Measurements from ENCODE around the gene GPRC5B. TPM values are rescaled to one million over a fixed set of nuclear protein-coding genes. Genes with fewer than 3 reads are reported as not detected.

Gene GPRC5B
- polyA plus RNA-seq, 1 donor: 46.8 TPM

- Histone ChIP-seq H3K27me3 (ENCODE audit: control insufficient read depth, insufficient read depth, low read length) (peaks cover 6% of the 10 kb centered on the region), H3K27ac (ENCODE audit: low read length) (no peak overlapping the region), H3K9me3 (ENCODE audit: control insufficient read depth, low read depth, low read length) (no peaks in the 10 kb centered on the region), H3K4me1 (ENCODE audit: control insufficient read depth, insufficient read depth, low read length) (no peaks in the 10 kb centered on the region), H3K4me3 (ENCODE audit: low read length) (no peak overlapping the region), H3K36me3 (ENCODE audit: control insufficient read depth, insufficient read depth, low read length) (no peaks in the 10 kb centered on the region)
- WGBS (ENCODE audit: insufficient coverage, low lambda C conversion rate): no CpG with 5 or more reads among the region's 13 CpGs
- DNase-seq: peak in 1 of 2 donors; percentile 31
These were observed 14.4 kb upstream of the GPRC5B start for GRCh38 chr16:19898924-19899604.

DNA sequence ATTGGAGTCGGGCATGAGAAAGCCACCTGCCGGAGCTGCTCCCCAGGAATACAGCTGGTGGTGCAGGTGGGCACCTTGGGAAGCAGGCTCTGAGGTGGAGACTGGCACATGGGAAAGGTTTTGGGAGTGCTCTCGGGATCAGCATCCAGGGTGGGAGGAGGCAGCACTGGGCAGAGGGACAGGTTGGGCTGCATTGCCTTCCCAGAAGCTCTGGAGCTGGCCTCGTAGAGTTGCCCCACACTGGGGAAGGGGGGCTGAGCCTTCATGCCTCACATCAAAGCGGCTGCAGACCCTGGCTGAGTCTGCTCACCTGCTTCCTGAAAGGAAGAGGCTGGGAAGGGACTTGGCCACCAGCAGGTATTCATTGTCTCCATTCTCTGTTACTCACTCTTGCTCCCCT lies 13.5 kb upstream of the GPRC5B start:
- H3K27me3 ChIP-seq (ENCODE audit: control insufficient read depth, insufficient read depth, low read length): peaks cover 6% of the 10 kb centered on the region
- H3K4me1 ChIP-seq (ENCODE audit: control insufficient read depth, insufficient read depth, low read length): no peaks in the 10 kb centered on the region
- no peak overlapping the region for H3K27ac ChIP-seq (ENCODE audit: low read length)
- H3K4me3 ChIP-seq (ENCODE audit: low read length): no peak overlapping the region
- H3K36me3 ChIP-seq (ENCODE audit: control insufficient read depth, insufficient read depth, low read length): no peaks in the 10 kb centered on the region
- no CpG with 5 or more reads among the region's 5 CpGs for WGBS (ENCODE audit: insufficient coverage, low lambda C conversion rate)
- no peak for DNase-seq
- no peaks in the 10 kb centered on the region for H3K9me3 ChIP-seq (ENCODE audit: control insufficient read depth, low read depth, low read length)

DNA sequence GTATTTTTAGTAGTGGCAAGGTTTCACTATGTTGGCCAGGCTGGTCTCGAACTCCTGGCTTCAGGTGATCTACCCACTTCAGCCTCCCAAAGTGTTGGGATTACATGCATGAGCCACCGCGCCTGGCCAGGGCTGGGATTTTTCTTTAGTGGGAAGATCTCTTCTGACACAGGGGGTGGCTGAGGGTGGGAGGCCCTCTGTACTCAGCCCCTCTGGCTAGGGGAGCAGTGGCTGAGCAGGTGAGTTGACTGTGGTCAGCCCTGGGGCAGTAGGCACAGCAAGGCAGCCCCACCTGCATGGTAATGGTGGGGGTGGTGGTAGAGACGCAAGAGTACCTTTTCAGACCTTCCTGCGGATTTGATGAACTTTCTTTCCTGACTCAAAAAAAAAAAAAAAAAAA lies 12.3 kb upstream of the GPRC5B start:
- Histone ChIP-seq H3K36me3 (ENCODE audit: control insufficient read depth, insufficient read depth, low read length) (no peaks in the 10 kb centered on the region), H3K4me3 (ENCODE audit: low read length) (no peak overlapping the region), H3K4me1 (ENCODE audit: control insufficient read depth, insufficient read depth, low read length) (no peaks in the 10 kb centered on the region), H3K9me3 (ENCODE audit: control insufficient read depth, low read depth, low read length) (no peaks in the 10 kb centered on the region), H3K27ac (ENCODE audit: low read length) (no peak overlapping the region), H3K27me3 (ENCODE audit: control insufficient read depth, insufficient read depth, low read length) (peaks cover 6% of the 10 kb centered on the region)
- no CpG with 5 or more reads among the region's 5 CpGs for WGBS (ENCODE audit: insufficient coverage, low lambda C conversion rate)
- DNase-seq: no peak

DNA sequence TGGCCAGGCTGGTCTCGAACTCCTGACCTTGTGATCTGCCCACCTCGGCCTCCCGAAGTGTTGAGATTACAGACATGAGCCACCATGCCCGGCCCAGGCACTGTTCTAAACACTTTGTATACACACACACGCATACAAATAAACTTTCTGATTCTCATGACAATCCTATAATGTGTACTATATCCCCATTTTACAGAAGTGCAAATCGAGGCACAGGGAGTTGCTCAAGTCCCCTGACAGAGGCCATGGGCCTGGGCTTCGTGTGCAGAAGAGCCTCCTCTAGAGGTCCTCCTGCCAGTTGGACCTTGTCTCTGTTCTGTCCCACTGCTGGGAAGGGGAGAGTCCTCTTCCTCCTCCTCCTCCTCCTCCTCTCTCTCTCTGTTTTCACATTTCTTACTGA lies 9.9 kb upstream of the GPRC5B start:
- DNase-seq: no peak
- no peaks in the 10 kb centered on the region for H3K4me1 ChIP-seq (ENCODE audit: control insufficient read depth, insufficient read depth, low read length)
- no CpG with 5 or more reads among the region's 7 CpGs for WGBS (ENCODE audit: insufficient coverage, low lambda C conversion rate)

GRCh38 chr16:19892902-19893301 lies 8.3 kb upstream of the GPRC5B start:
- DNase-seq: no peak
- Histone ChIP-seq H3K9me3 (ENCODE audit: control insufficient read depth, low read depth, low read length) (no peaks in the 10 kb centered on the region), H3K4me1 (ENCODE audit: control insufficient read depth, insufficient read depth, low read length) (no peaks in the 10 kb centered on the region), H3K27me3 (ENCODE audit: control insufficient read depth, insufficient read depth, low read length) (peaks cover under 1% of the 10 kb centered on the region), H3K36me3 (ENCODE audit: control insufficient read depth, insufficient read depth, low read length) (no peaks in the 10 kb centered on the region), H3K27ac (ENCODE audit: low read length) (no peak overlapping the region), H3K4me3 (ENCODE audit: low read length) (no peak overlapping the region)
- no CpG with 5 or more reads among the region's 12 CpGs for WGBS (ENCODE audit: insufficient coverage, low lambda C conversion rate)

More for the DNA sequence above, 9.9 kb upstream of the GPRC5B start:
- Histone ChIP-seq H3K4me3 (ENCODE audit: low read length) (no peak overlapping the region), H3K27me3 (ENCODE audit: control insufficient read depth, insufficient read depth, low read length) (peaks cover 6% of the 10 kb centered on the region), H3K27ac (ENCODE audit: low read length) (no peak overlapping the region), H3K36me3 (ENCODE audit: control insufficient read depth, insufficient read depth, low read length) (no peaks in the 10 kb centered on the region), H3K9me3 (ENCODE audit: control insufficient read depth, low read depth, low read length) (no peaks in the 10 kb centered on the region)

DNA sequence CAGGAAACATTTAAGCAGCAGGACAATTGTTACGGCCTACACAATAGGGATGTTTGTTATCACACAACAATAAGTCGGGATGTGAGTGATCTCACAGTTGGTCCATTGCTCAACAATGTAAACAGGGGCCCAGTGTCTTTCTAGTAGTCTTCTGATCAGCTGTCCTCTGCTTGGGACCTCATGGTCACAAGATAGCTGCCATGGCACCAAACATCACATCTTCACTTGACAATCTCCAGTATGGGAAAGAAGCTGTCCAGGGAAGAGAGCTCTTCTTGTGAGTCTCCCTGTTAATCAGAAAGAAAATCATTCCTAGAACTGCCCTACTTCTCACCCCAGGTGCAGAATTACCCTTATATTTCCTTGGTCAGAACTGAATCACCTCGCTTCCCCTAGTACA lies 6.3 kb upstream of the GPRC5B start:
- Histone ChIP-seq H3K27ac (ENCODE audit: low read length) (no peak overlapping the region), H3K4me1 (ENCODE audit: control insufficient read depth, insufficient read depth, low read length) (peaks cover 2% of the 10 kb centered on the region), H3K9me3 (ENCODE audit: control insufficient read depth, low read depth, low read length) (no peaks in the 10 kb centered on the region), H3K27me3 (ENCODE audit: control insufficient read depth, insufficient read depth, low read length) (peaks cover under 1% of the 10 kb centered on the region), H3K4me3 (ENCODE audit: low read length) (no peak overlapping the region), H3K36me3 (ENCODE audit: control insufficient read depth, insufficient read depth, low read length) (no peaks in the 10 kb centered on the region)
- no CpG with 5 or more reads among the region's 3 CpGs for WGBS (ENCODE audit: insufficient coverage, low lambda C conversion rate)
- no peak for DNase-seq

- H3K4me1 ChIP-seq (ENCODE audit: control insufficient read depth, insufficient read depth, low read length): peaks cover 10% of the 10 kb centered on the region
- H3K36me3 ChIP-seq (ENCODE audit: control insufficient read depth, insufficient read depth, low read length): no peaks in the 10 kb centered on the region
- H3K27me3 ChIP-seq (ENCODE audit: control insufficient read depth, insufficient read depth, low read length): peaks cover 9% of the 10 kb centered on the region
- no CpG with 5 or more reads among the region's 3 CpGs for WGBS (ENCODE audit: insufficient coverage, low lambda C conversion rate)
- H3K9me3 ChIP-seq (ENCODE audit: control insufficient read depth, low read depth, low read length): peaks cover under 1% of the 10 kb centered on the region
- no peak for DNase-seq
- H3K4me3 ChIP-seq (ENCODE audit: low read length): no peak overlapping the region
- no peak overlapping the region for H3K27ac ChIP-seq (ENCODE audit: low read length)
These were observed 4.2 kb upstream of the GPRC5B start for GRCh38 chr16:19888834-19889233.

DNA sequence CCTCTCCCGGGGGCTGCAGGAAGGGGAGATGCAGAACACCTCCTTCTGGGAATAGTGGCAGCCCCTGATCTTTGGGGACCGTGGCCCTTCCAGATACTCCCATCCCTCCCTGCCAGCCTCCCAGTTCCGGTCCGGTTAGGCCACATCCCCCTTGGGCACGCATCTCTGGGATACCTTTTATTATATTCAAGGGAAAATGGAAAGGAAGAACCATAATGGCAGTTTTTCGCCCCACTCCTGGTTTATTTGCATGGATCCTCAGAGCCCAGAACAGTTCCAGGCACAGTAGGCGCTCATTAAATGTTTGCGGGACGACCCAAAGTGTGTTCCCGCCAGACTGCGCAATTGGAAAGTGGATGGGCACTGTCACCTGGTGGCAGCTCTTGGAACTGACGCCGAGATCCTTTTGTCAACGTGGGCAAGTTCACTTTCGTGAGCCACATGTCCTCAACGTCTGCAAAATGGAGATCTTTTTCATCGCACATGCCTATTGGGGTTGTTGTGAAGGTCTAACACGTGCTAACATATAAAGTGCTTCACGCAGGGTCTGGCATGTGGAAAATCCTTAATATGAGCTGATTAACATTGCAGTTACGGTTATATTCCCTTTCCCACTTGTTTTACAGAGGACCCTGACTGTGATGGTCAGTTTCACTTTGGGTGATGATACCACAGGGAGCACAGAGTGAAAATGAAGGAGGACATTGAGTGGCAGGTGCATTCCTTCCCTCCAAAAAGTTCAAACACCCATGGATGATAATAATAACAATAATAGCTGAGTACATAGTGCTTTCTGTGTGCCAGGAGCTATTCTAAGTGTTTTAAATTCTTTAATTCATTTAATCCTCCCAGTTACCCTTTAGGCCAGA lies 1.7 kb upstream of the GPRC5B start:
- no CpG with 5 or more reads among the region's 20 CpGs for WGBS (ENCODE audit: insufficient coverage, low lambda C conversion rate)
- peaks cover 16% of the 10 kb centered on the region for H3K4me1 ChIP-seq (ENCODE audit: control insufficient read depth, insufficient read depth, low read length)
- peaks cover 9% of the 10 kb centered on the region for H3K27me3 ChIP-seq (ENCODE audit: control insufficient read depth, insufficient read depth, low read length)
- DNase-seq: peak; percentile 68 to 72
- no peaks in the 10 kb centered on the region for H3K36me3 ChIP-seq (ENCODE audit: control insufficient read depth, insufficient read depth, low read length)
- peaks cover 4% of the 10 kb centered on the region for H3K9me3 ChIP-seq (ENCODE audit: control insufficient read depth, low read depth, low read length)
- no peak overlapping the region for H3K4me3 ChIP-seq (ENCODE audit: low read length)
- no peak overlapping the region for H3K27ac ChIP-seq (ENCODE audit: low read length)

DNA sequence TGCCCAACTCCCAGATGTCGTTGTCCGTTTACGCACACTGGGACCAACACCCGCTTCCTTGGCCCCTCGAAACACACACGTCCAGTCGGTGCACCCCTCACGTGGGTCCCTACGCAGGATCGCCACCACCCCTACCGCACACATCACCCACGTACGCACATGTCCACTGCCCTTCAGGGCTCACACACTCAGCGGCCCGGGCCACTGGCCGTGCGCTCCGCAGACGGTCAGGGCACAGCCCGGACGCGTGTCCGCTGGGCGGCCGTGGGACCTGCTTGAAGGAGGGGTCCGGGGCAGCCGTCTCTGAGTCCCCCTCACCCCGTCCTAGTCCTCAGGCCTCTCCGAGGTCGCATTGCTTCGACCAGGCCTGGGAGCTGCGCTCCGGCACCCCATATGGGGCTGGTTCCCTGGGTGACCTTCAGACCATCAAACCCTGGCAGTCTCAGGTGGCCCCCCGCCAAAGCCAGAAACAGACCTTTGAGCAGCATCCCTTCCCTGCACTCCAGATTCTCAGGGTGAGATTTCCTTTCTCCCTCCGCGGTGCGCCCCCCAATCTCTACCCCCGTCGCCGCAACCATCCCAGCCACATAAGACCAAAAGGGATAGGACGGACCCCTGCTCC lies 914 bp upstream of the GPRC5B start:
- Histone ChIP-seq H3K27me3 (ENCODE audit: control insufficient read depth, insufficient read depth, low read length) (peaks cover 9% of the 10 kb centered on the region), H3K4me1 (ENCODE audit: control insufficient read depth, insufficient read depth, low read length) (peaks cover 16% of the 10 kb centered on the region), H3K36me3 (ENCODE audit: control insufficient read depth, insufficient read depth, low read length) (peaks cover 6% of the 10 kb centered on the region), H3K27ac (ENCODE audit: low read length) (no peak overlapping the region), H3K9me3 (ENCODE audit: control insufficient read depth, low read depth, low read length) (peaks cover 4% of the 10 kb centered on the region), H3K4me3 (ENCODE audit: low read length) (peak overlapping the region; percentile 36)
- no CpG with 5 or more reads among the region's 41 CpGs for WGBS (ENCODE audit: insufficient coverage, low lambda C conversion rate)
- DNase-seq: peak in 1 of 2 donors; percentile 50

DNA sequence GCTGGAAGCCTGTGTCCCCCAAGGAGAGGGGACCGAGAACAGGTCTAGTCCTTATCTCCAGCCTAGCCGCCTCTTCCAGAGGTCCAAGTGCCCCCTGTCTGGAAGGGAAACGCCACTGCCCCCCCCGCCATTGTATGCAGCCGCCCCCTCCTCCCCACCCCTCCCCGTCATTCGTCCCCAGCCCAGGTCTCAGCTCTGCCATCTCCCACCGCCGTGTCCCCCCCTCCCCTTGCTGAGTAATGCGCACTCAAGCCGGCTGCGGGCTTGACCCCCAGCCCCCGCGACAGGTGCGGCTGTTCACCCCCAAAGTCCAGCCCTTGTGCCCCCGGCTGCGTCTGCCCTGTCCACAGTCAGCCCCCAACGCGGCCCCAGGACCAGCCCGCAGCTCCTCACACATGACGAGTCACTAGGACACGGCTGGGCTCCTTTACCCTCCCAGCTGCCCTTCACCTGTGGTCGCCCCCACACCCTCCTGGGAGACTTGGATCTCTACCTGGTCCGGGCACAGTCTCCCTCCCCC lies 622 bp downstream of the GPRC5B start:
- peak; percentile 32 to 68 for DNase-seq
- WGBS (ENCODE audit: insufficient coverage, low lambda C conversion rate): no CpG with 5 or more reads among the region's 24 CpGs
- peak overlapping the region; percentile 76 for H3K4me3 ChIP-seq (ENCODE audit: low read length)
- peaks cover 4% of the 10 kb centered on the region for H3K9me3 ChIP-seq (ENCODE audit: control insufficient read depth, low read depth, low read length)
- peaks cover 22% of the 10 kb centered on the region for H3K4me1 ChIP-seq (ENCODE audit: control insufficient read depth, insufficient read depth, low read length)
- H3K27me3 ChIP-seq (ENCODE audit: control insufficient read depth, insufficient read depth, low read length): peaks cover 9% of the 10 kb centered on the region
- peak overlapping the region; percentile 48 for H3K27ac ChIP-seq (ENCODE audit: low read length)
- peaks cover 8% of the 10 kb centered on the region for H3K36me3 ChIP-seq (ENCODE audit: control insufficient read depth, insufficient read depth, low read length)

Data from large intestine (tissue), 3 donors.